Heart left ventricle (tissue), 13 donors: ENCODE results near the gene EEF2K.

Experiments used
- CTCF ChIP-seq, 12 donors: fragments of 200-600 bp; sonication (generic) in 4 of 12; IDR thresholded peaks; one replicate each; pipeline versions ENCODE4 v1.5.0 to v1.8.0; 2018 to 2022; ENCODE audit warnings: antibody characterized with exemption in 12 of 12, mild to moderate bottlenecking in 5 of 12
- POLR2A ChIP-seq, 2 donors: fragments of 450-650 bp; IDR thresholded peaks; one replicate each; pipeline ENCODE4 v1.6.1; 2017; ENCODE audit warnings: antibody characterized with exemption in 2 of 2, mild to moderate bottlenecking in 2 of 2, moderate library complexity in 2 of 2
- donor health status: ischemic (EF 13 %, LVEDD 7.1; RV severe dilation, severe dysfunction).
- donor health status: DM: no; HTN: yes; CAD: no.
- donor health status: DM: no; HTN: no; CAD: no.
- donor health status: ischemic (EF 25% LVEDD 6.9; RV normal size, moderate dysfunction).
- donor health status: ischemic (EF 25% LVEDD 5.7; RV mildly dilated, moderate dysfunction).
- donor health status: ischemic (EF 35%, LVEDD 5.7; RV mildly dilated, moderate dysfunction).
- donor health status: nonischemic (EF 11% LVEDD 7.7; RV severe dilation, severe dysfunction).
- donor health status: DM: yes; HTN: yes; CAD: no.
- donor health status: PGD.
- donor health status: ischemic (EF 29% LVEDD 5.4; RV normal size, mild dysfunction).
- donor health status: nonischemic (EF 23%, LVEDD 6.1; RV moderate dilation, normal function).

- TF ChIP-seq CTCF (IDR thresholded peaks at IDR 0.05): no peak
- TF ChIP-seq POLR2A (IDR thresholded peaks at IDR 0.05): no peak
Measured at GRCh38 chr16:22316411-22316811, 110.3 kb downstream of the EEF2K start.
